Coronary artery (tissue), 2 donors: Measurements from ENCODE around the gene CBLN3.

ENCODE experiments used
- DNase-seq: peaks from one replicate; pipeline ENCODE4 v3.0.0-alpha.2; 2017; ENCODE audit warnings: low spot score
- H3K27ac ChIP-seq, 2 donors: fragments of 200-600 bp; sonication (generic); one replicate each; pipeline ENCODE4 v1.5.1; 2016 to 2019
- H3K4me3 ChIP-seq: fragments of 200-600 bp; sonication (generic); 2 replicates; pipeline ENCODE4 v1.5.1; 2016; ENCODE audit warnings: mild to moderate bottlenecking, moderate library complexity
- TF ChIP-seq, protein P1 (sequence below): fragments of 200-600 bp; sonication (generic); IDR thresholded peaks from one replicate; pipeline ENCODE4 v1.5.1; 2019; ENCODE audit warnings: antibody characterized with exemption

The CBLN3 gene

DNA sequence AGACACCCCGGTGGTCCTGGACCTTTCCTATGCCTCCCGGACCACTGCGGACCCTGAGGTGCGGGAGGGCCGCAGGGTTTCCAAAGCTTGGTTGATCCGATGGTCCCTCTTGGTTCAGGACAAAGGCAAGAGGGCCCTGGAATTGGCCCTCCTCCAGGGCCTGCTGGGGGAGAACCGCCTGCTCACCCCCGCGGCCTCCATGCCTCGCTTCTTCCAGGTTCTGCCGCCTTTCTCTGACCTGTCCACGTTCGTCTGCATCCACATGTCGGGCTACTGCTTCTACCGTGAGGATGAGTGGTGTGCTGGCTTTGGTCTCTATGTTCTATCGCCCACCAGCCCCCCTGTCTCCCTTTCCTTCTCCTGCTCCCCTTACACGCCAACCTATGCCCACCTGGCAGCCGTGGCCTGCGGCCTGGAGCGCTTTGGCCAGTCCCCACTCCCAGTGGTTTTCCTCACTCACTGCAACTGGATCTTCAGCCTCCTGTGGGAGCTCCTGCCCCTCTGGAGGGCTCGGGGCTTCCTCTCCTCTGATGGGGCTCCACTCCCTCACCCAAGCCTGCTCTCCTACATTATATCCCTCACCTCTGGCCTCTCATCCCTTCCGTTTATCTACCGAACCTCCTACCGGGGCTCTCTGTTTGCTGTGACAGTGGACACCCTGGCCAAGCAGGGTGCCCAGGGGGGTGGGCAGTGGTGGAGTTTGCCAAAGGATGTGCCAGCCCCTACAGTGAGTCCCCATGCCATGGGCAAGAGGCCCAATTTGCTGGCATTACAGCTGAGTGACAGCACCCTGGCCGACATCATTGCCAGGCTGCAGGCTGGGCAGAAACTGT lies 13.8 kb downstream of the CBLN3 start:
- no peak overlapping the region for H3K4me3 ChIP-seq
- DNase-seq = no peak
- no peak overlapping the region for H3K27ac ChIP-seq
- TF ChIP-seq, protein P1, sequence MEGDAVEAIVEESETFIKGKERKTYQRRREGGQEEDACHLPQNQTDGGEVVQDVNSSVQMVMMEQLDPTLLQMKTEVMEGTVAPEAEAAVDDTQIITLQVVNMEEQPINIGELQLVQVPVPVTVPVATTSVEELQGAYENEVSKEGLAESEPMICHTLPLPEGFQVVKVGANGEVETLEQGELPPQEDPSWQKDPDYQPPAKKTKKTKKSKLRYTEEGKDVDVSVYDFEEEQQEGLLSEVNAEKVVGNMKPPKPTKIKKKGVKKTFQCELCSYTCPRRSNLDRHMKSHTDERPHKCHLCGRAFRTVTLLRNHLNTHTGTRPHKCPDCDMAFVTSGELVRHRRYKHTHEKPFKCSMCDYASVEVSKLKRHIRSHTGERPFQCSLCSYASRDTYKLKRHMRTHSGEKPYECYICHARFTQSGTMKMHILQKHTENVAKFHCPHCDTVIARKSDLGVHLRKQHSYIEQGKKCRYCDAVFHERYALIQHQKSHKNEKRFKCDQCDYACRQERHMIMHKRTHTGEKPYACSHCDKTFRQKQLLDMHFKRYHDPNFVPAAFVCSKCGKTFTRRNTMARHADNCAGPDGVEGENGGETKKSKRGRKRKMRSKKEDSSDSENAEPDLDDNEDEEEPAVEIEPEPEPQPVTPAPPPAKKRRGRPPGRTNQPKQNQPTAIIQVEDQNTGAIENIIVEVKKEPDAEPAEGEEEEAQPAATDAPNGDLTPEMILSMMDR = no peak

DNA sequence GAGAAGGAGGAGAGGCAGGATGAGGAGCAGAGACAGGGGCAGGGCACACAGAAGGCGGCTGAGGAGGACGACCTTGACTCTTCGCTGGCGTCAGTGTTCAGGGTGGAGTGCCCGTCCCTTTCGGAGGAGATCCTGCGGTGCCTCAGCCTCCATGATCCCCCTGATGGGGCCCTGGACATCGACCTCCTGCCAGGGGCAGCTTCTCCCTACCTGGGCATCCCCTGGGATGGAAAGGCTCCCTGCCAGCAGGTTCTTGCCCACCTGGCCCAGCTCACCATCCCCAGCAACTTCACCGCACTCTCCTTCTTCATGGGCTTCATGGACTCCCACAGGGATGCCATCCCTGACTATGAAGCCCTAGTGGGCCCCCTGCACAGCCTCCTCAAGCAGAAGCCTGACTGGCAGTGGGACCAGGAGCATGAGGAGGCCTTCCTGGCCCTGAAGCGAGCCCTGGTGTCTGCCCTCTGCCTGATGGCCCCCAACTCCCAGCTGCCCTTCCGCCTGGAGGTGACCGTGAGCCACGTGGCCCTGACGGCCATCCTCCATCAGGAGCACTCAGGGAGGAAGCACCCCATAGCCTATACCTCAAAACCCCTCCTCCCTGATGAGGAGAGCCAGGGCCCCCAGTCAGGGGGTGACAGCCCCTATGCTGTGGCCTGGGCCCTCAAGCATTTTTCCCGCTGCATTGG lies 14.6 kb downstream of the CBLN3 start:
- DNase-seq = no peak
- no peak overlapping the region for H3K27ac ChIP-seq
- TF ChIP-seq, protein P1 = no peak

DNA sequence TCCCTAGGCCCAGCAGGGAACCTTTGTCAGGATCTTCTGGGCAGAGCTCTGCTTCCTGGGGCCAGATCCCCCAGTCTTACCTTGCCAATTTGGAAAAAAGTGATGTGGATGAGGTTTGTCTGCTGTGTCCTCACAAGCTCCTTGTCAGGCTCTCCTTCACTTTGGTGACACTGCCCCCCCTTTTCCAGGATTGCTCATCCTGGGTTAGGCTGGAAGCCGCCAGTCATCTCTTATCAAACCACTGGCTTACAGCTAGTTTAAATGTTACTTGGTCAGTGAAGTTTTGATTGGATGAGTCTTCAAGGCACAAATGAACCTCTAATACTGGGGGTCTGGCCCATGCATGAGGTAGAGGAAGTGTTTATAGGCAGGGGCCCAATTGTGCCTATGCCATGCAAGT lies 15.4 kb downstream of the CBLN3 start:
- no peak overlapping the region for H3K27ac ChIP-seq
- DNase-seq = no peak
- TF ChIP-seq, protein P1 = no peak
- H3K4me3 ChIP-seq = no peak overlapping the region

More for the DNA sequence above, 14.6 kb downstream of the CBLN3 start:
- no peak overlapping the region for H3K4me3 ChIP-seq

DNA sequence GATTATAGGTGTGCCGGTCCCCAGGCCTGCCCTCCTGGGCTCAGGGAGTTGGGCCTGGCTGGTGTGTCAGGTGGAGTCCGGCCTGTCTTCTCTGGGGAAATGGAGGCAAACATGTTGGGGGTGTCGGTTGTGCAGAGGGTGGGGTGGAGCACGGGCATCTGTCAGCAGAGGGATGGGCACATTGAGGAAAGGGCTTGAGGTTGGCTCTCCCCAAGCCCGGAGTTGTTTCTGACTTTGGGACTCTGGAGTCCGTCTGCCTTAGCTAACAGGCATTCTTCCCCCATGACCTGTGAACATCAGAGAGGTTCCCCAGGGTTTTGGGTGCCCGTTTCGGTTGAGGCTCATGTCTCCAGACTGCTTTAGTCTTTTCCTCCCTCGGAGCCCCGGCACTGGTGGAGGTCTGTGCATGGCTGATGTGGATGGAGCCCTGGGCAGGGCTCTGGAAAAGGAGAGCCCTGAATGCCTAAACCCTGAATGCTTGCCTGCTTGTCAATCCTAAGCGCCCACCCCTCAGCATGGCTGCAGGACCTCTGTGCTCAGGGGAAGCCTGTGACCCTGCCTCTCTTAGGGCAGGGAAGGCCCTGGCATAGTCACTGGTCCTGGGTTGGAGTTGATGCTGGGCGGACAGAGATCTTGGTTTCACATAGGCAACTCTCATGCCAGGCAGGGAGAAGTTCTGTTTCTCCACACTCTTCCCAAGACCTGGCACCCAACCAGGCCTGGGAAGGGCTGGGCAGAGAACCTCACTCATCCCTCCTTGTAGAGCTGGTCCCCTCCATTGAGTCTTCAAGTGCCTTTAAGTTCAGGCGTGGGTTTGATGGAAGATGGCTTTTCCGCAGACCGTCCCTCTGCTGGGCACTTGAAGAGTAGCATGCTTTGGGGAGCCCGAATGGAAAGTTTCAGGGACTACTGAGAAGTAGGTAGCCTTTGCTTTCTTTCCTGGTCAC lies 17.8 kb downstream of the CBLN3 start:
- Histone ChIP-seq H3K4me3 (no peak overlapping the region), H3K27ac (no peak overlapping the region)
- no peak for DNase-seq
- TF ChIP-seq, protein P1 = no peak

DNA sequence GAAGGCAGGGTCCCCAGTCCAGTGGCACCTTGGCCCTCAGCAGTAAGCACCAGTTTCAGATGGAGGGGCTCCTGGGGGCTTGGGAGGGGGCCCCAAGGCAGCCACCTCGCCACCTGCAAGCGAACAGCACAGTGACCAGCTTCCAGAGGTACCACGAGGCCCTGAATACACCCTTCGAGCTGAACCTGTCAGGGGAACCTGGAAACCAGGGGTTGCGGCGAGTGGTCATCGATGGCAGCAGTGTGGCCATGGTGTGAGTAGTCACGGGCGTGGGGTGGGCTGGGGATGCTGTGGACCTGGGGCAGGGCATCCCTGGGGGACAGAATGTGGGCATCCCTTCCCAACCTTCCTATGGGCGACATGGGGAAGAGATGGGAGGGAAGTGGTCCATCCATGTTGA lies 19.5 kb downstream of the CBLN3 start:
- DNase-seq = no peak
- TF ChIP-seq, protein P1 = no peak
- H3K27ac ChIP-seq = no peak overlapping the region
- H3K4me3 ChIP-seq = no peak overlapping the region

DNA sequence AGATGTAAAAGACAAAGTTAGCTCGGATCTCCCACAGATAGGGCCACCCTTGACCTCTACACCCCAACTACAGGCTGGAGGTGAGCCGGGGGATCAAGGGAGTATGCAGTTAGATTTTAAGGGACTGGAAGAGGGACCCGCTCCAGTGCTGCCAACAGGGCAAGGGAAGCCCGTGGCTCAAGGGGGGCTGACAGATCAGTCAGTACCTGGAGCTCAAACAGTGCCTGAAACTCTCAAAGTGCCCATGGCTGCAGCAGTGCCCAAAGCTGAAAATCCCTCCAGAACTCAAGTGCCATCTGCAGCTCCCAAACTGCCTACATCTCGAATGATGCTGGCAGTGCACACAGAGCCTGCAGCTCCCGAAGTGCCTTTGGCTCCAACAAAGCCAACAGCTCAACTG lies 20.3 kb downstream of the CBLN3 start:
- TF ChIP-seq, protein P1 = no peak
- no peak for DNase-seq
- H3K27ac ChIP-seq = no peak overlapping the region

More for the DNA sequence above, 20.3 kb downstream of the CBLN3 start:
- H3K4me3 ChIP-seq = no peak overlapping the region
